Panc1 (cell line): ENCODE results near the gene CNTF. TPM values are rescaled to one million over a fixed set of nuclear protein-coding genes. Genes with fewer than 3 reads are reported as not detected.

Experiments used
- ATAC-seq: fragments of 200-7000 bp; cut with Tn5 transposase; 2 replicates; pipeline ENCODE4 v1.9.1; 2020; ENCODE audit warnings: mild to moderate bottlenecking, moderate library complexity
- BruUV-seq: library from RNA; stranded (reverse); fragments of 400-500 nt; replicated peaks from 2 replicates; lab custom pipeline; 2021; lab: Mats Ljungman, UMichigan
- CTCF ChIA-PET: fragments of 300-600 bp; sonication (Branson Sonifier 250); formaldehyde crosslinking; loops from one replicate; lab custom pipeline; 2022; ENCODE audit warnings: antibody characterized with exemption; lab: Charles Lee
- POLR2A ChIA-PET: fragments of 300-600 bp; sonication (Branson Sonifier 250); formaldehyde crosslinking; loops from one replicate; lab custom pipeline; 2022; ENCODE audit warnings: antibody characterized with exemption; lab: Charles Lee
- DNase-seq: peaks from one replicate; pipeline ENCODE4 v3.0.0-alpha.2; 2010; ENCODE audit warnings: low read depth, low spot score
- H3K27ac ChIP-seq: 2 replicates; pipeline ENCODE4 v1.5.1; 2011; ENCODE audit warnings: mild to moderate bottlenecking, low read length, inconsistent platforms
- H3K27me3 ChIP-seq: fragments of 200-500 bp; sonication (Bioruptor generic); 2 replicates; pipeline ENCODE4 v1.6.0; 2014; ENCODE audit warnings: low read length, inconsistent platforms; ENCODE audit not compliant: control insufficient read depth, insufficient read depth
- H3K36me3 ChIP-seq: fragments of 200-500 bp; sonication (Bioruptor generic); 2 replicates; pipeline ENCODE4 v1.5.1; 2014; ENCODE audit warnings: inconsistent platforms, mild to moderate bottlenecking, low read length, moderate library complexity; ENCODE audit not compliant: control insufficient read depth, insufficient read depth
- H3K4me1 ChIP-seq: 2 replicates; pipeline ENCODE4 v1.5.1; 2011; ENCODE audit warnings: inconsistent platforms, mild to moderate bottlenecking, low read length, moderate library complexity; ENCODE audit not compliant: control insufficient read depth, insufficient read depth
- H3K4me3 ChIP-seq, 2 experiments: 2 replicates each; pipeline ENCODE4 v1.5.1; 2011 to 2012; ENCODE audit warnings: low read depth in 2 of 2, low read length in 2 of 2, mild to moderate bottlenecking in 2 of 2, inconsistent platforms in 1 of 2, moderate library complexity in 1 of 2
- H3K9me3 ChIP-seq: fragments of 200-500 bp; sonication (Bioruptor generic); 2 replicates; pipeline ENCODE4 v1.5.1; 2014; ENCODE audit warnings: low read depth, mild to moderate bottlenecking, inconsistent platforms, low read length, moderate library complexity; ENCODE audit not compliant: control insufficient read depth, insufficient read depth
- POLR2AphosphoS5 ChIP-seq: IDR thresholded peaks from 2 replicates; pipeline ENCODE4 v1.6.1; 2012; ENCODE audit warnings: mild to moderate bottlenecking, low read depth, low read length, moderate library complexity
- REST ChIP-seq, 2 experiments: IDR thresholded peaks; 2 replicates each; pipeline ENCODE4 v1.6.1; 2011 to 2012; ENCODE audit warnings: low read depth in 2 of 2, control low read depth in 1 of 2, low read length in 1 of 2, mild to moderate bottlenecking in 1 of 2, moderate library complexity in 1 of 2; ENCODE audit not compliant: insufficient read depth in 1 of 2
- SIN3A ChIP-seq: IDR thresholded peaks from 2 replicates; pipeline ENCODE4 v1.6.1; 2012; ENCODE audit warnings: low read depth, mild to moderate bottlenecking, low read length, moderate library complexity, borderline replicate concordance; ENCODE audit not compliant: insufficient read depth
- TCF7L2 ChIP-seq: IDR thresholded peaks from 2 replicates; pipeline ENCODE4 v1.6.1; 2011; ENCODE audit warnings: mild to moderate bottlenecking, low read depth, low read length, inconsistent platforms
- in situ Hi-C: cut with HindIII; loops from 2 replicates; pipeline ENCODE4 v1.10.0; 2016; ENCODE audit warnings: low sequenced_read_pairs, low pct_unique_long_range_greater_than_20kb
- intact Hi-C: fragments of 100-400 bp; cut with micrococcal nuclease; formaldehyde crosslinking; loops from one replicate; pipeline ENCODE4 v1.10.0; 2022; ENCODE audit not compliant: unreplicated experiment
- total RNA-seq: library from RNA; stranded (reverse); gene quantifications from one replicate; pipeline ENCODE4 v1.2.1, GENCODE V29; 2021; ENCODE audit not compliant: unreplicated experiment
- TF ChIP-seq, protein P1 (sequence below): fragments of 450-650 bp; IDR thresholded peaks from 2 replicates; pipeline ENCODE4 v1.5.1; 2017; ENCODE audit warnings: mild to moderate bottlenecking

Gene CNTF
- total RNA-seq, 1 experiment from 2014 or later, result 3.0 TPM

DNA sequence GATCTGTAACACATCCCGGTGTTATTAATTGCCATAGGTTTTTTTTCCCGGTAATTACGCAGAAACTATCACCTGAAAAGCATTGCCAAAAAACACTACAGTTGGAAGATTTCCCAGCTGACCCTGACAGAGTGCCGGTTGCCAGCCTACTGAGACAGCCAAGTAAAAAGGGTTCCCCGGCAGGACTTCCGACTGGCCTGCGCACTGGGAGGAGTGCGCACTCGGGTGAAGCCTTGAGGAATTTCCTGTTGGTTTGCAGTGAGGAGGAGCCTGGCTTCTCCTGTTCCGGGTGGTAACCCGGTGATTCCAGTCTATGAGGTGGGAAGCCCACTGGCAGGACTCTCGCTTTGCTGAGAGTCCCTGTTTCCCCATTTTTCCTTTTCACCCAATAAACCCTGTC, 52.1 kb downstream of the CNTF start:
- DNase-seq (no peak), ATAC-seq (no peak)
- no peaks in the 10 kb centered on the region for H3K36me3 ChIP-seq
- BruUV-seq, result no TSS peak
- H3K27ac ChIP-seq, result no peak overlapping the region
- in situ Hi-C loops, result no loop called here
- ChIA-PET POLR2A (no interaction called here), CTCF (interaction anchor here (0.6 kb wide), 1 partner anchor 13 kb away, joined by 3 read pairs; no protein-coding TSS in a partner anchor)
- no peaks in the 10 kb centered on the region; the same call in 1 of the 2 replicates for H3K27me3 ChIP-seq
- H3K4me3 ChIP-seq, result peak overlapping the region in 1 of 2 experiments; percentile 19; a peak in 1 of 4 replicates
- no peaks in the 10 kb centered on the region for H3K9me3 ChIP-seq
- TF ChIP-seq TCF7L2 (no peak), POLR2AphosphoS5 (no peak), SIN3A (no peak), REST (IDR thresholded peaks at IDR 0.05; ENCODE audit: insufficient read depth in 1 of 2, low read depth in 2 of 2, low read length in 1 of 2) (no peak)
- TF ChIP-seq, protein P1, sequence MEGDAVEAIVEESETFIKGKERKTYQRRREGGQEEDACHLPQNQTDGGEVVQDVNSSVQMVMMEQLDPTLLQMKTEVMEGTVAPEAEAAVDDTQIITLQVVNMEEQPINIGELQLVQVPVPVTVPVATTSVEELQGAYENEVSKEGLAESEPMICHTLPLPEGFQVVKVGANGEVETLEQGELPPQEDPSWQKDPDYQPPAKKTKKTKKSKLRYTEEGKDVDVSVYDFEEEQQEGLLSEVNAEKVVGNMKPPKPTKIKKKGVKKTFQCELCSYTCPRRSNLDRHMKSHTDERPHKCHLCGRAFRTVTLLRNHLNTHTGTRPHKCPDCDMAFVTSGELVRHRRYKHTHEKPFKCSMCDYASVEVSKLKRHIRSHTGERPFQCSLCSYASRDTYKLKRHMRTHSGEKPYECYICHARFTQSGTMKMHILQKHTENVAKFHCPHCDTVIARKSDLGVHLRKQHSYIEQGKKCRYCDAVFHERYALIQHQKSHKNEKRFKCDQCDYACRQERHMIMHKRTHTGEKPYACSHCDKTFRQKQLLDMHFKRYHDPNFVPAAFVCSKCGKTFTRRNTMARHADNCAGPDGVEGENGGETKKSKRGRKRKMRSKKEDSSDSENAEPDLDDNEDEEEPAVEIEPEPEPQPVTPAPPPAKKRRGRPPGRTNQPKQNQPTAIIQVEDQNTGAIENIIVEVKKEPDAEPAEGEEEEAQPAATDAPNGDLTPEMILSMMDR, result no peak
- no peaks in the 10 kb centered on the region; the same call in 1 of the 2 replicates for H3K4me1 ChIP-seq
- intact Hi-C loops, result loop anchor here (5.0 to 10.0 kb wide), 2 partner anchors 100 to 228 kb away; partner anchors contain the start of genes LPXN and ZFP91

Other genes starting within 250 kb of the CNTF start
- not detected for gene OR5B3, start 215.8 kb upstream of the CNTF start, total RNA-seq
- not detected for gene OR5B2, start 194.5 kb upstream of the CNTF start, total RNA-seq
- gene OR5B12, start 180.4 kb upstream of the CNTF start, total RNA-seq, result not detected
- gene OR5B21, start 114.6 kb upstream of the CNTF start, total RNA-seq, result not detected
- 3.0 TPM for gene LPXN, start 46.8 kb upstream of the CNTF start, total RNA-seq
- 80.4 TPM for gene ZFP91, start 43.6 kb upstream of the CNTF start, total RNA-seq
- not detected for gene GLYAT, start 109.3 kb downstream of the CNTF start, total RNA-seq
- gene GLYATL2, start 222.0 kb downstream of the CNTF start, total RNA-seq, result not detected